Activated T-helper 1 cell treated with anti-CD3 and anti-CD28 coated beads, Interleukin-2, amount 50 U/mL, for 16 hours (primary cell): ENCODE results near the gene SLC38A9.

Experiments used
- DNase-seq, 2 donors: peaks; one replicate each; pipeline ENCODE4 v3.0.0-alpha.2; 2020; ENCODE audit warnings: low read depth in 1 of 2, low spot score in 1 of 2

Gene SLC38A9

GRCh38 chr5:55584398-55585205 is 127.5 kb downstream of the SLC38A9 start:
- DNase-seq, result no peak

GRCh38 chr5:55583578-55583977 is 128.5 kb downstream of the SLC38A9 start:
- no peak for DNase-seq

DNA sequence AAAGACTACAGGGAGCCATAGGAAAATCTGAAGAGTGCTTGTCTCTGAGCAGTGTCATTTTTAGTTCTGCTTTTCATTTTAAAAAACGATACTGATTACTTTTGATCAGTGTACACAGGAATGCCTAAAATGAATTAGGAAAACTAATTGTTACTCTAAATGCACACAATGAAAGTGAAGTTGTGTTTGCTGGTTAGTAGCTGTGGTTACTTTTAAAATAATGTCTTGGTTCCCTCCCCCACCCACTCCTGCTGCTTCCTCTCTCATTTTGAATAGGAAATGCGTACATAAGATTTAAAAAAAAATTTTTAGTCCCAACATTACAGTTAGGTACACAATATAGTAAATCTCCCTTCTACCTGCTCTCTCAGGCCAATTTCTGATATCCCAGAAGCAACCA is 129.9 kb downstream of the SLC38A9 start:
- DNase-seq, result no peak

- no peak for DNase-seq
Observed at GRCh38 chr5:55580042-55580441, 132.1 kb downstream of the SLC38A9 start.

- no peak for DNase-seq
Observed at GRCh38 chr5:55578771-55579170, 133.4 kb downstream of the SLC38A9 start.

DNA sequence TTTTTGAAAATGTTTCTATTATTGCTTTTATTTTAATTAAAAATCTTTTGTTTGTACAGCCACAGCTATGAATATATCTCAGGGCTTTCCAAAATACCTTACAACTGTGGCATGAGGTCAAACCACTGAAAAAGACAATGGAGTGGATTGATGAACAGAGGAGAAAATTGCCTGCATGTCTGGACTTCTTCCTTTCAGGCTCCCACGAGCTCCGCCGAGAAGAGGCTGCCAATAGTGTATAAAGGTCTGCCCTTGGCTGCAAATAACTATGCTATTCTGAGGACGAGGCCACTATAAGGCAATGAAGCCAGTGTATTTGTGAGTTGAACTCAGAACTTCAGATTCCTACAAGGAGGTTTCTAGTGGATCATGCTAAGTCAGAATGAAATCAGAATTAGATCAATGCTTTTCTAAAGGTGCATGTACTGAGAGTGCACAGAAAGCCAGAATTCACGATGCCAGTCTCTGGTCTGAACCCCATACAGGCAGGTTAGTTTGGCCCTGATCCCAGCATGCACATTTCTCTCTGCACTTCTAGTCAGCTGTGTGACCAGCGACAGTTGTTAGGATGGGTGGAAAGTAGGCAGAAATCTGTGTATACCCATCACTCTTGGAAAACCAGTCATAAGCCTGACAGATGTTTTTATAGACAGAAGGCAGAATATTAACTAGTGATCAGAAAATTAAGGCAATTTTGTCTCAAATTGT is 134.6 kb downstream of the SLC38A9 start:
- DNase-seq, result no peak

- DNase-seq, result no peak
Observed at GRCh38 chr5:55576661-55577060, 135.5 kb downstream of the SLC38A9 start.
